Left ventricle myocardium inferior (tissue), 1 donor: ENCODE results near the gene CCDC188. TPM values are rescaled to one million over a fixed set of nuclear protein-coding genes. Genes with fewer than 3 reads are reported as not detected.
A peak's percentile ranks its signal among the peaks of the same experiment; 100 is the strongest.

Source experiments
- DNase-seq: peaks from one replicate; pipeline ENCODE4 v3.0.0-alpha.2; 2020
- H3K27ac ChIP-seq: fragments of 200-600 bp; replicated peaks from 2 replicates; pipeline ENCODE4 v1.8.0; 2021
- H3K27me3 ChIP-seq: fragments of 200-600 bp; 2 replicates; pipeline ENCODE4 v1.8.0; 2021; ENCODE audit warnings: low read depth
- H3K36me3 ChIP-seq: fragments of 200-600 bp; 2 replicates; pipeline ENCODE4 v1.8.0; 2021
- H3K4me1 ChIP-seq: fragments of 200-600 bp; 2 replicates; pipeline ENCODE4 v1.8.0; 2021
- H3K4me3 ChIP-seq: fragments of 200-600 bp; 2 replicates; pipeline ENCODE4 v1.8.0; 2021; ENCODE audit warnings: mild to moderate bottlenecking, moderate library complexity
- H3K9me3 ChIP-seq: fragments of 200-600 bp; replicated peaks from 2 replicates; pipeline ENCODE4 v1.8.0; 2021
- intact Hi-C: fragments of 100-400 bp; cut with micrococcal nuclease; formaldehyde crosslinking; loops from one replicate; pipeline ENCODE4 v1.11.0; 2022
- total RNA-seq: library from RNA; stranded (reverse); fragmentation: NEBNext Ultra II Directional; extraction: Animal tissue kit (Norgen Biotek cat#: 25700); gene quantifications from one replicate; pipeline ENCODE4 v1.2.1, GENCODE V29; 2021
- TF ChIP-seq, protein P1 (sequence below): fragments of 200-600 bp; IDR thresholded peaks from 2 replicates; pipeline ENCODE4 v1.8.0; 2021; ENCODE audit warnings: antibody characterized with exemption, mild to moderate bottlenecking, borderline replicate concordance
- donor health status: DM: no; HTN: yes; CAD: no; lungs with severe emphysema.

CCDC188 gene
- total RNA-seq, 1 donor from 2014 or later, result not detected

DNA sequence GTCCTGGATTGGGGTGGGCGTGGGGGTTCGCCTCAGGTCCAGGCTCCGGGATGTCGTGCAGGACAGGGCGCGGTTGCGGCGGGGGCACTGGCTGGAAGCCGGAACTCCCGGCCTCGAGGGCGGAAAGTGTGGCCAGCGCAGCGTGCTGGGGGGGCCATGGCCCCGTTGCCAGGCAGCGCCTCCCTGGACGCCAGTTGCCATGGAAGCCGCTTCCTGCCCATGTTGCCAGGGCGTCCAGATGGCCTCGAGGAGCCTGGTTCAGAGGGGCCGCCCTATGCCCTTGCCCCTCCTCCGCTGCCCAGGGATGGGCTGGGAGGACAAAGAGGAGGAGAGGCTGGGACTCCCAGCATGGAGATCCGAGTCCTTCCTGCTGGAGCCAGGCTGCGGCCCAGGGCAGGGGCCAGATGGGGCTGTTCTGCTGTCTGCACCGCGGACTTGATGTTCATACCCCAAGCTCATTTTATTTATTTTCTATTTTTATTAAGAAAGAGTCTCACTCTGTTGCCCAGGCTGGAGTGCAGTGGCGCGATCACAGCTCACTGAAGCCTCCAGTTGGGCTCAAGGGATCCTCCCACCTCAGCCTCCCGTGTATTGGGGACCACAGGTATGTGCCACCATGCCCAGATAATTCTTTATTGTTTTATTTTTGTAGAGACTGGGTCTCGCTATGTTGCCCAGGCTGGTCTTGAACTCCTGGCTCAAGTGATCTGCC lies 4.6 kb upstream of the CCDC188 start:
- DNase-seq, result peak; percentile 58
- TF ChIP-seq, protein P1, sequence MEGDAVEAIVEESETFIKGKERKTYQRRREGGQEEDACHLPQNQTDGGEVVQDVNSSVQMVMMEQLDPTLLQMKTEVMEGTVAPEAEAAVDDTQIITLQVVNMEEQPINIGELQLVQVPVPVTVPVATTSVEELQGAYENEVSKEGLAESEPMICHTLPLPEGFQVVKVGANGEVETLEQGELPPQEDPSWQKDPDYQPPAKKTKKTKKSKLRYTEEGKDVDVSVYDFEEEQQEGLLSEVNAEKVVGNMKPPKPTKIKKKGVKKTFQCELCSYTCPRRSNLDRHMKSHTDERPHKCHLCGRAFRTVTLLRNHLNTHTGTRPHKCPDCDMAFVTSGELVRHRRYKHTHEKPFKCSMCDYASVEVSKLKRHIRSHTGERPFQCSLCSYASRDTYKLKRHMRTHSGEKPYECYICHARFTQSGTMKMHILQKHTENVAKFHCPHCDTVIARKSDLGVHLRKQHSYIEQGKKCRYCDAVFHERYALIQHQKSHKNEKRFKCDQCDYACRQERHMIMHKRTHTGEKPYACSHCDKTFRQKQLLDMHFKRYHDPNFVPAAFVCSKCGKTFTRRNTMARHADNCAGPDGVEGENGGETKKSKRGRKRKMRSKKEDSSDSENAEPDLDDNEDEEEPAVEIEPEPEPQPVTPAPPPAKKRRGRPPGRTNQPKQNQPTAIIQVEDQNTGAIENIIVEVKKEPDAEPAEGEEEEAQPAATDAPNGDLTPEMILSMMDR, result no peak
- Histone ChIP-seq H3K4me1 (peaks cover 3% of the 10 kb centered on the region), H3K9me3 (no peaks in the 10 kb centered on the region), H3K27ac (no peak overlapping the region), H3K36me3 (no peaks in the 10 kb centered on the region), H3K4me3 (peak overlapping the region; percentile 56), H3K27me3 (peaks cover 25% of the 10 kb centered on the region)
- intact Hi-C loops, result loop anchor here (5.0 kb wide), 1 partner anchor 132 kb away; no protein-coding TSS in a partner anchor

DNA sequence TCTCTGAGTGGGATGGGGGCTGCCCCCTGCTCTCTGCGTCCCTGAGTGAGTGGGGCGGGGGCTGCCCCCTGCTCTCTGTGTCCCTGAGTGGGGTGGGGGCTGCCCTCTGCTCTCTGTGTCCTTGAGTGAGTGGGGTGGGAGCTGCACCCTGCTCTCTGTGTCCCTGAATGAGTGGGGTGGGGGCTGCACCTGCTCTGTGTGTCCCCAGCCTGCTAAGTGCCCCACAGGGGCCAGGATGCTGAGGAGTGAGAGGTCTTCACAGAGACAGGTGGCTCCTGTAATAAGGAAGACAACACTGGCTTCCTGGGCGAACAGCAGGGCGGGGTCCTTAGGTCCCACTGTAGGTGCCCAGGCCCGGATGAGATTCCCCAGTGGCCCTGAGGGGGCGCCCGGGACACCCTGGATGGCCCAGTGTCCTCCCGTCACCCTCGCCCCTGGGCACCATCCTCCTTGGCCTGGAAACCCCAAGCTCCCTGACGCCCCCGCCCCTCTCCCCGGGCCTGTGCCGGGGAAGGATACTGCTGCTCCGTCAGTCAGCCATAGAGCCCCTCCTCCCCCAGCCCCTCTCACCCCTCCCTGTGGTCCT lies 3.8 kb upstream of the CCDC188 start:
- H3K27me3 ChIP-seq, result peaks cover 25% of the 10 kb centered on the region
- H3K36me3 ChIP-seq, result no peaks in the 10 kb centered on the region
- intact Hi-C loops, result loop anchor here (5.0 kb wide), 1 partner anchor 133 kb away; no protein-coding TSS in a partner anchor
- H3K4me1 ChIP-seq, result peaks cover 3% of the 10 kb centered on the region
- peak overlapping the region; percentile 19 for H3K27ac ChIP-seq
- H3K9me3 ChIP-seq, result no peaks in the 10 kb centered on the region
- TF ChIP-seq, protein P1, result no peak
- no peak for DNase-seq
- H3K4me3 ChIP-seq, result peak overlapping the region; percentile 56

DNA sequence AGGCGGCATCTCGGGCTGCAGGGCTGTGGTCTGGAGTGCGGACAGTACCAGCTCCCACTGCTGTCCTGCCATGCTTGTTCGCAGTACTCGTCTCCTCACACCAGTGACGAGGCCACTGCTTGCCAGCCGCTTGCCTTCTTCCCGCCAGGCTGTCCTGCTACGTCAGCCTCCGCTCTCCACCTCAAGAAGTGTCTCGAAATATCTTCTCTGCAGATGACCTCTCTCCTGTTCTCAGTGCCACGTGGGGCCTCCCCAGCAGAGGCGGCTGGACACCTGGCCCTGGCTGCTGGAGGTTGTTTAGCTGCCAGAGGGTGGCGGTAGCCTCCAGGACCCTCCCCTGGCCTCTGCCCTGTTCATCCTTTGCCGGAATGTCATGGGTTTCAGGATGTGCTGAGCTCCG lies 3.1 kb upstream of the CCDC188 start:
- Histone ChIP-seq H3K4me3 (no peak overlapping the region), H3K36me3 (no peaks in the 10 kb centered on the region), H3K4me1 (peaks cover 3% of the 10 kb centered on the region), H3K9me3 (no peaks in the 10 kb centered on the region), H3K27me3 (peaks cover 25% of the 10 kb centered on the region), H3K27ac (no peak overlapping the region)
- intact Hi-C loops, result no loop called here
- DNase-seq, result no peak
- TF ChIP-seq, protein P1, result no peak

DNA sequence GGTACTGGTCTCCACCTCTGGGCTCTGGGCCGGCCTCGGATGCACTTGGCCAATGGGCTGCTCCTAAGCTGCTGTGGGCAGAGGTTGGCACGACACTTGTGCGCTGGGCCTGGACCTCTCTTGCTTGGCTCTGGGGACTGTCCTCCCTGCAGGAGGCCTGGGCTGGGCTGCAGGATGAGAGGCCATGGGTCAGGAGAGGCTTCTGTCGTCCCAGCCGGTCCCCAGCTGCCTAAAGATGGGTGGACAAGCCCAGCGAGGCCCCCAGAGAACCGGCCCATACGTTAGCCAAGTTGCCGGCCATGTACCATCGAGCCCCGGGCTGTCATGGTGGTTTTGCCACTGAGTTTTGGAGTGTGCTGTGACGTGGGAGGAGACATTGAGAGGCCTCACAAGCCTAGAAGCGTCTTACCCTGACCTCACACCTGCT lies 1.6 kb upstream of the CCDC188 start:
- no peak overlapping the region for H3K27ac ChIP-seq
- H3K9me3 ChIP-seq, result no peaks in the 10 kb centered on the region
- H3K4me3 ChIP-seq, result no peak overlapping the region
- no peak for DNase-seq
- no peaks in the 10 kb centered on the region for H3K36me3 ChIP-seq
- intact Hi-C loops, result no loop called here
- H3K4me1 ChIP-seq, result peaks cover 3% of the 10 kb centered on the region
- H3K27me3 ChIP-seq, result peaks cover 21% of the 10 kb centered on the region
- TF ChIP-seq, protein P1, result no peak

DNA sequence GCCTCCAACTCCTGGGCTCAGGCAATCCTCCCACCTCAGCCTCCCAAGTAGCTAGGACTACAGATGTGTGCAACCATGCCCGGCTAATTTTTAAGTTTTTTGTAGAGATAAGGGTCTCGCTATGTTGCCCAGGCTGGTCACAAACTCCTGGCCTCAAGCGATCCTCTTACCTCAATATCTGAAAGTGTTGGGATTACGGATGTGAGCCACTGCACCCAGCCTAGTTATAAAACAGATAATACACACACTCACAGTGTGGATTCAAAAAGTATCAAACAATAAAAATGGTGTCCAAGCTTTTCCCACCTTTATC lies 377 bp upstream of the CCDC188 start:
- Histone ChIP-seq H3K4me1 (no peaks in the 10 kb centered on the region), H3K36me3 (no peaks in the 10 kb centered on the region), H3K9me3 (no peaks in the 10 kb centered on the region), H3K27ac (no peak overlapping the region), H3K27me3 (peaks cover 16% of the 10 kb centered on the region), H3K4me3 (no peak overlapping the region)
- intact Hi-C loops, result no loop called here
- DNase-seq, result no peak
- TF ChIP-seq, protein P1, result no peak
